Neutrophil (primary cell): Measurements from ENCODE around the gene CLIC3.

ENCODE experiments used
- H3K27ac ChIP-seq: fragments of 200-600 bp; sonication (generic); 2 replicates; pipeline ENCODE4 v1.5.1; 2016; ENCODE audit warnings: mild to moderate bottlenecking, moderate library complexity
- H3K27me3 ChIP-seq: fragments of 200-600 bp; sonication (generic); 2 replicates; pipeline ENCODE4 v1.6.0; 2016; ENCODE audit warnings: mild to moderate bottlenecking
- H3K36me3 ChIP-seq: fragments of 200-600 bp; sonication (generic); 2 replicates; pipeline ENCODE4 v1.5.1; 2017
- H3K4me1 ChIP-seq, 2 experiments: fragments of 200-600 bp in 1 of 2; sonication (generic) in 1 of 2; 1 replicate in 1 of 2; 2 replicates in 1 of 2; pipeline versions ENCODE4 v1.5.1 to v1.6.1; 2013 to 2016; ENCODE audit warnings: low read depth in 1 of 2, low read length in 1 of 2, mild to moderate bottlenecking in 1 of 2, moderate library complexity in 1 of 2; ENCODE audit not compliant: control insufficient read depth in 1 of 2, insufficient read depth in 1 of 2
- H3K4me3 ChIP-seq, 2 experiments: fragments of 200-600 bp in 1 of 2; sonication (generic) in 1 of 2; 1 replicate in 1 of 2; 2 replicates in 1 of 2; pipeline ENCODE4 v1.5.1; 2013 to 2016; ENCODE audit warnings: low read depth in 1 of 2, low read length in 1 of 2, mild to moderate bottlenecking in 1 of 2, moderate library complexity in 1 of 2
- H3K9me3 ChIP-seq: fragments of 200-600 bp; sonication (generic); 2 replicates; pipeline ENCODE4 v1.5.1; 2016
- TF ChIP-seq, protein P1 (sequence below): fragments of 200-600 bp; sonication (generic); IDR thresholded peaks from 2 replicates; pipeline ENCODE4 v1.5.1; 2016; ENCODE audit warnings: antibody characterized with exemption

Gene CLIC3

DNA sequence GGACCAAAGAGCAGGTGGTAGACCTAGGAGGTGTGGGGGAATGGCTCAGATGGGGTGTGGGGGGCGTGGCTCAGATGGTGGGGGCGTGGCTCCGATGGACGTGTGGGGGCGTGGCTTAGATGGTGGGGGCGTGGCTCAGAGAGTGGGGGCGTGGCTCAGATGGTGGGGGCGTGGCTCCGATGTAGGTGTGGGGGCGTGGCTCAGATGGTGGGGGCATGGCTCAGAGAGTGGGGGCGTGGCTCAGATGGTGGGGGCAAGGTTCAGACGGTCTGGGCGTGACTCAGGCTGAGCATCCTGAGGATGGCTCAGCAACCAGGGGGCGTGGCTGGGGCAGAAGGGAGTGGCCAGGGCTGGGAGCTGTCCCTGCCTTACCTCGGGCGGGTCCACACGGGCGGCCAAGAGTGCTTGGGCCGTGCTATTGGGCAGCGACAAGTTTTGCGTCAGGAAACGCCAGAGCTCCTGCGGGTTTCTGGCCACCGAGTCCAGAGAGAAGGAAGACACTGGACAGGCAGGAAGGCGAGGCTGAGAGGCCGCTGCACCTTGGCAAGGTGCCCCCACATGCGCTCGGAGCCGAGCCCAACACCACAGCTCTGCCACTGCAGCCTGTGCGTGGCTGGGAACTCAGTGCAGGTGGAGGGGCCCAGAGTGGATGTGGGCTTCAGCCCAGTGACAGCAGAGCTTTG lies 25.8 kb upstream of the CLIC3 start:
- peaks cover under 1 to 4% of the 10 kb centered on the region in 2 experiments for H3K4me1 ChIP-seq
- peaks cover 56% of the 10 kb centered on the region for H3K36me3 ChIP-seq
- no peaks in the 10 kb centered on the region for H3K9me3 ChIP-seq
- peaks cover 5% of the 10 kb centered on the region for H3K27me3 ChIP-seq
- no peak overlapping the region for H3K4me3 ChIP-seq
- TF ChIP-seq, protein P1, sequence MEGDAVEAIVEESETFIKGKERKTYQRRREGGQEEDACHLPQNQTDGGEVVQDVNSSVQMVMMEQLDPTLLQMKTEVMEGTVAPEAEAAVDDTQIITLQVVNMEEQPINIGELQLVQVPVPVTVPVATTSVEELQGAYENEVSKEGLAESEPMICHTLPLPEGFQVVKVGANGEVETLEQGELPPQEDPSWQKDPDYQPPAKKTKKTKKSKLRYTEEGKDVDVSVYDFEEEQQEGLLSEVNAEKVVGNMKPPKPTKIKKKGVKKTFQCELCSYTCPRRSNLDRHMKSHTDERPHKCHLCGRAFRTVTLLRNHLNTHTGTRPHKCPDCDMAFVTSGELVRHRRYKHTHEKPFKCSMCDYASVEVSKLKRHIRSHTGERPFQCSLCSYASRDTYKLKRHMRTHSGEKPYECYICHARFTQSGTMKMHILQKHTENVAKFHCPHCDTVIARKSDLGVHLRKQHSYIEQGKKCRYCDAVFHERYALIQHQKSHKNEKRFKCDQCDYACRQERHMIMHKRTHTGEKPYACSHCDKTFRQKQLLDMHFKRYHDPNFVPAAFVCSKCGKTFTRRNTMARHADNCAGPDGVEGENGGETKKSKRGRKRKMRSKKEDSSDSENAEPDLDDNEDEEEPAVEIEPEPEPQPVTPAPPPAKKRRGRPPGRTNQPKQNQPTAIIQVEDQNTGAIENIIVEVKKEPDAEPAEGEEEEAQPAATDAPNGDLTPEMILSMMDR = no peak
- H3K27ac ChIP-seq = no peak overlapping the region

DNA sequence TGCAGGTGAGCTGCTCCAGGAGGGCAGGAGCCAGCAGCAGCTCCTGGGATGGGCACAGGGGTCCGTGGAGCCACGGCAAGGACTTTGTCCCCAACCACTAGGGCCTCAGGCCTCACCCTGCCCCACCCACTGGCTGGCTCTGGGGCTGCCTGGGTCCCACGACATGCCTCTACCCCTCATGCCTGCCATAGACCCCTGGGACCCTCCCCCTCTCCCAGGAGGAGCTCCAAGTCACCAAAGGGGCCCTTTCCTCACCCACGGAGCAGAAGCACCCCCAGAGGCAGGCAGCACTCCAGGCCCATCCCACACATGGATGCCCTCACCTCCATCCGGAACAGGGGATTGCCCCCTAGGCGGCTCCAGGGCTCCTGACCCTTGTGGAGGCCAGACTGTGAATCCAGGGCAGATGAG lies 25.2 kb upstream of the CLIC3 start:
- H3K4me3 ChIP-seq = no peak overlapping the region
- H3K9me3 ChIP-seq = no peaks in the 10 kb centered on the region
- H3K36me3 ChIP-seq = peaks cover 61% of the 10 kb centered on the region
- TF ChIP-seq, protein P1 = no peak
- no peak overlapping the region for H3K27ac ChIP-seq
- no peaks in the 10 kb centered on the region for H3K4me1 ChIP-seq
- H3K27me3 ChIP-seq = no peaks in the 10 kb centered on the region

DNA sequence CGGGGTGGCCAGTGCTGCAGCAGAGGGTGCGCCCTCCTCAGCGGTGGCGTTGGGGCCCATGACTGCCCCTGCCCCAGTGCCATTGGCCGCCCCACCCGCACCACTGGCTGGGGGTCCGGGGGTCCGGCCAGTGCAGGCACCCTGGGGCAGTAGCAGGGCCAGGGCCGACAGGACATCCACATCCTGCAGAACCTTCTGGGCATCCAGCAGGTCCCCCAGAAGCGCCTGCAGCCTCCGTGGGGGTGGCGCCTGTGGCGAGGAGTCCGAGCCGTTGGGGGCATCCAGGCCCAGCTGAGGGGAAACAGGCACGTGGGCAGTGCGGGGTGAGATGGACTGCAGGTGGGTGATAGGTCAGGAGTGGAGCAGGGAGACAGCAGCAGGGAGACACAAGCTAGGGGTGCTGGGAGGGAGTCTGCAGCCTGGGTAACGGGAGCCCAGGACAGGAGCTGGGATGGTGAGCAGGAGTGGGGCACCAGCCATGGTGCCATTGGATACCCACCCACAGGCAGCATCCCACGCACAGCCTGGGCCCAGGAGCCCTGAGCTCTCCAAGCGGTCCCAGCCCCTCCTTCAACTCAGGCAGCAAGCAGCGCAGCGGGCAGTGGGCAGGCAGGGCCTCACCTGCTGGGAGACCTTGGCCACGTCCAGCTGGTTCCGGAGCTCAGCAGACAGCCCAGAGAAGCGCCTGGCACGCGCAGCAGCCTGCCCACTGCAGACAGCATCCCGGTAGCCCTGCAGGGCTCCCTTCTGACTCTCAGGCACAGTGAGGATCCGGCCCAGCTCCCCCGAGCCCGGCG lies 24.6 kb upstream of the CLIC3 start:
- Histone ChIP-seq H3K4me3 (no peak overlapping the region), H3K27ac (no peak overlapping the region), H3K9me3 (no peaks in the 10 kb centered on the region), H3K36me3 (peaks cover 67% of the 10 kb centered on the region), H3K27me3 (no peaks in the 10 kb centered on the region), H3K4me1 (no peaks in the 10 kb centered on the region)
- TF ChIP-seq, protein P1 = no peak

DNA sequence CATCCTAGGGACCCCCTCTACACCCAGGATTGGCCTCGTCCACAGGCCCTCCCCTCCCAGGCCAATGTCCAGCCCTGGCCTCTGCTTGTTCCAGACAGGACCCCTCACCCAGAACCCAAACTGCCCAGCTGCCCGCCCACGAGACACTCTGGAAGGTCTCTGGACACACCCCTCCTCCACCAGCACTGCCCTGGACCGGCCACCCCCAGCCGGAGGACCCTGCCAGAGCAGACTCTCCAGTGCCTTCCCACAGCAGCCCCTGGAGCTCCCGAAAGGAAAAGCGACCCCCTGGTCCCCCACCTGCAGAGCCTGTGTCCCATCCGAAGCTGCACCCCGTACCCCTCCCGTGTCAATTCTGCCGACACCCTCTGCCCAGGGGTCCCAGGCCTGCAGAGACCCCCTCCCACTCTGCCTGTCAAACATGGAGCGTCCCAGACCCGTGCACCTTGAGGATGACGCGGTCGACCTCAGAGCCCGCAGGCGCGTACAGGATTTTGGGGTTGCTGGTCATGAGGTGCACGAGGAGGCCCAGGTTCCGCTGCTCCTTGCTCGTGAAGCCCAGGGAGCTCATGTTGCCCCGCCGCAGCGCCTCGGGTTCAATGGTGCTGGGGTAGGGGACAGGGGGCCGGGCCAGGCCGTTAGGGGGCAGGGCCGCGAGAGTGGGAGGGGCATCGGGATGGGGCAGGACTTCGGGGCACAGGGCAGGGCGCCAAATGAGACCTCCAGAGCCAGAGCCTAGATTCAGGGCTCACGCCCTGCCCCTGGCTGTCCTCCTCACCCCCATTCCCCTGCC lies 23.7 kb upstream of the CLIC3 start:
- H3K36me3 ChIP-seq = peaks cover 76% of the 10 kb centered on the region
- H3K27ac ChIP-seq = no peak overlapping the region
- H3K9me3 ChIP-seq = no peaks in the 10 kb centered on the region
- H3K27me3 ChIP-seq = no peaks in the 10 kb centered on the region
- H3K4me3 ChIP-seq = no peak overlapping the region
- H3K4me1 ChIP-seq = no peaks in the 10 kb centered on the region
- TF ChIP-seq, protein P1 = no peak

DNA sequence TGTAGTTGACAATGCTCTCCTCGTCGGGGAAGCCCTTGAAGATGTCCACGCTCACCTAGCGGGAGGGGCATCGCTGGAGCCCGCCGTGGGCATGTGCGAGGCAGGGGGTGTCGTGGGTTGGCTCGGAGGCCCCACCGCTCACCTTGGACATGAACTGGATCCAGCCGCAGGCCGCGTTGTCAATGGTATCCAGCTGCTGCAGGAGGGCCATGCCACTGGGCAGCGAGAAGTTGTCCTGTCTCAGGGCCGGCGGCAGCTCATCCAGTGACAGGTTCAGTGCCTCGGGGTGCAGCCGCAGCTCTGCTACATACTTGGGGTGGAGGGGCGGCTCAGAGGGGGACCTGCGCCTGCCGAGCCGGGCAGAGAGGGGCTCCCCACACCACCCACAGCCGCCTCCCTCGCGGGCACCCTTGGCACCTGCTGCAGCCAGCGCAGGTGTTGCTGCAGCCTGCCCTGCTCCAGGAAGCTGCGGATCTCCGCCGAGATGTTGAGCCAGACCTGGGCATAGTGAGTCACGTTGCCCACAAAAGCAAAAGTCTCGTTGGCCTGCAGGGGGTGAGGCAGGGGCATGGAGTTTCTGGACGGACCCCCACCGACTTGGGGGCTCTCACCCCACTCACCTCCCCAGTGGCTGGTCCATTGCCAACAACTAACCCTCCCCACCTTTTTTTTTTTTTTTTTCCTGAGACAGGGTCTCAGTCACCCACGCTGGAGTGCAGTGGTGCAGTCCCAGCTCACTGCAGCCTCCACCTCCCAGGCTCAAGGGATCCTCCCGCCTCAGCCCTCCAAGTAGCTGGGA lies 22.6 kb upstream of the CLIC3 start:
- Histone ChIP-seq H3K9me3 (no peaks in the 10 kb centered on the region), H3K4me1 (no peaks in the 10 kb centered on the region), H3K4me3 (no peak overlapping the region), H3K27ac (no peak overlapping the region), H3K27me3 (no peaks in the 10 kb centered on the region), H3K36me3 (peaks cover 85% of the 10 kb centered on the region)
- TF ChIP-seq, protein P1 = no peak
